ENCODE results near the gene SZT2.
"Not testable (repeated sequence)": the region's sequence is repeated elsewhere in the genome, so short reads cannot be mapped to it uniquely, and the experiment has no call there.

Gene SZT2

GRCh38 chr1:43363283-43363934 is 26.3 kb upstream of the SZT2 start:
- no peak for DNase-seq (ENCODE audit: low spot score)

GRCh38 chr1:43363935-43364525 is 25.7 kb upstream of the SZT2 start:
- no peak for DNase-seq (ENCODE audit: low spot score)

GRCh38 chr1:43365678-43366077 is 24.0 kb upstream of the SZT2 start:
- DNase-seq (ENCODE audit: low spot score): no peak

GRCh38 chr1:43366179-43366578 is 23.5 kb upstream of the SZT2 start:
- DNase-seq (ENCODE audit: low spot score): no peak

- DNase-seq (ENCODE audit: low spot score): no peak
These were observed 23.1 kb upstream of the SZT2 start for GRCh38 chr1:43366601-43367025.

- no peak for DNase-seq (ENCODE audit: low spot score)
These were observed 22.4 kb upstream of the SZT2 start for GRCh38 chr1:43367026-43367903.

GRCh38 chr1:43367904-43368645 is 21.6 kb upstream of the SZT2 start, which contains the start of gene ELOVL1:
Gene ELOVL1 (minus strand): TSS chr1:43368011. CDS start chr1:43365609, 2,402 bp downstream.
- DNase-seq (ENCODE audit: low spot score): peak; percentile 93

GRCh38 chr1:43368646-43369020 is 21.1 kb upstream of the SZT2 start:
- DNase-seq (ENCODE audit: low spot score): no peak

- DNase-seq (ENCODE audit: low spot score): not testable (repeated sequence)
These were observed 19.9 kb upstream of the SZT2 start for GRCh38 chr1:43369779-43370178.

- no peak for DNase-seq (ENCODE audit: low spot score)
These were observed 19.1 kb upstream of the SZT2 start for GRCh38 chr1:43370564-43370963.

- no peak for DNase-seq (ENCODE audit: low spot score)
These were observed 17.5 kb upstream of the SZT2 start for GRCh38 chr1:43372172-43372571.

GRCh38 chr1:43373066-43373940 is 16.4 kb upstream of the SZT2 start:
- DNase-seq (ENCODE audit: low spot score): no peak

GRCh38 chr1:43376723-43377235 is 12.9 kb upstream of the SZT2 start:
- DNase-seq (ENCODE audit: low spot score): no peak

- DNase-seq (ENCODE audit: low spot score): no peak
These were observed 11.9 kb upstream of the SZT2 start for GRCh38 chr1:43377831-43378230.

- DNase-seq (ENCODE audit: low spot score): no peak
These were observed 10.2 kb upstream of the SZT2 start for GRCh38 chr1:43379476-43379875.

GRCh38 chr1:43381612-43382011 is 8.1 kb upstream of the SZT2 start:
- DNase-seq (ENCODE audit: low spot score): no peak

GRCh38 chr1:43382027-43382779 is 7.5 kb upstream of the SZT2 start:
- DNase-seq (ENCODE audit: low spot score): no peak

GRCh38 chr1:43383449-43383848 is 6.2 kb upstream of the SZT2 start:
- DNase-seq (ENCODE audit: low spot score): no peak

- no peak for DNase-seq (ENCODE audit: low spot score)
These were observed 3.0 kb upstream of the SZT2 start for GRCh38 chr1:43386676-43387075.

- DNase-seq (ENCODE audit: low spot score): no peak
These were observed 1.6 kb upstream of the SZT2 start for GRCh38 chr1:43387976-43388599.

Measured in left forelimb (tissue), 1 donor.